Measurements from ENCODE around the gene ARRDC5.
"Not testable (repeated sequence)": the region's sequence is repeated elsewhere in the genome, so short reads cannot be mapped to it uniquely, and the experiment has no call there.

ARRDC5 gene

DNA sequence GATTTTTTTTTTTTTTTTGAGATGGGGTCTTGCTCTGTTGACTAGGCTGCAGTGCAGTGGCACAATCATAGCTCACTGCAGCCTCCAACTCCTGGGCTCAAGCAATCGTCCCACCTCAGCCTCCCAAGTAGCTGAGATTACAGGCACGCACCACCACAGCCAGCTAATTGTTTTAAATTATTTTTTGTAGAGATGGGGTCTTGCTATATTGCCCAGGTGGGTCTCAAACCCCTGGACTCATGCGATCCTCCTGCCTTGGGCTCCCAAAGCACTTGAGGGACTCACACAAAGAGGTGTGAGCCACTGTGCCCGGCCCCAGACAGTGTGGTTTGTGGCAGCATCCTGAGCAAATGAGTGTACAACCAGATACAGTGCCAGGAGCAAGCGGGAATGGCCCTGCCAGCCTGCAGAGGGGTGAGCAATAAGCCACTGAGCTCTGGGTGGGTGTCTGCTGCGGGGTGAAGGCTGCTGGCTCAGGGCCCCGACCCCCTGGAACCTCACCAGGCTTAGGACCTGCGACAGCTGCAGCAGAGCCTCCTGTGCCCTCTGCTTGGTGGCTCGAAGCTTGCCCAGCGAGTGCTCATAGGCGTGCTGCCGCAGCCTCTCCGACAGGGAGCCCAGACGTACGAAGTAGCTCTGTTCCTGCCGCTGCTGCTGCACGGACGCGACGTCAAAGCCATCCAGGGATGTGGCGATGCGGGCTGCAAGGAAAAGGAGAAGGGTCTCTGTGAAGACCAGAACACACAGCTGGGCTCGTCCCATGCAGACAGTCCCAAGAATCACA lies 55.3 kb downstream of the ARRDC5 start:
- no peak overlapping the region for H3K27ac ChIP-seq (ENCODE audit: low read length)
- no peaks in the 10 kb centered on the region for H3K9me3 ChIP-seq (ENCODE audit: control insufficient read depth in 2 of 2, low read length in 2 of 2)
- H3K9ac ChIP-seq (ENCODE audit: low read length in 2 of 2): no peak overlapping the region
- no peak overlapping the region for H3K4me3 ChIP-seq (ENCODE audit: low read length in 2 of 2)
- H3K27me3 ChIP-seq (ENCODE audit: control insufficient read depth in 1 of 2, insufficient read depth in 2 of 2, low read length in 2 of 2): no peaks in the 10 kb centered on the region
- peaks cover 3% of the 10 kb centered on the region for H3K4me1 ChIP-seq (ENCODE audit: control insufficient read depth, insufficient read depth, low read length)
- H3K36me3 ChIP-seq (ENCODE audit: control insufficient read depth in 2 of 2, insufficient read depth in 2 of 2, low read length in 2 of 2): peaks cover 6 to 10% of the 10 kb centered on the region in 2 donors

- H3K4me3 ChIP-seq (ENCODE audit: low read length in 2 of 2); H3K9me3 ChIP-seq (ENCODE audit: control insufficient read depth in 2 of 2, low read length in 2 of 2); H3K9ac ChIP-seq (ENCODE audit: low read length in 2 of 2); H3K4me1 ChIP-seq (ENCODE audit: control insufficient read depth, insufficient read depth, low read length); H3K27ac ChIP-seq (ENCODE audit: low read length); H3K27me3 ChIP-seq (ENCODE audit: control insufficient read depth in 1 of 2, insufficient read depth in 2 of 2, low read length in 2 of 2): not testable (repeated sequence)
- H3K36me3 ChIP-seq (ENCODE audit: control insufficient read depth in 2 of 2, insufficient read depth in 2 of 2, low read length in 2 of 2): peaks cover 10 to 13% of the 10 kb centered on the region in 2 donors
These were observed 56.7 kb downstream of the ARRDC5 start for GRCh38 chr19:4845975-4846374.

DNA sequence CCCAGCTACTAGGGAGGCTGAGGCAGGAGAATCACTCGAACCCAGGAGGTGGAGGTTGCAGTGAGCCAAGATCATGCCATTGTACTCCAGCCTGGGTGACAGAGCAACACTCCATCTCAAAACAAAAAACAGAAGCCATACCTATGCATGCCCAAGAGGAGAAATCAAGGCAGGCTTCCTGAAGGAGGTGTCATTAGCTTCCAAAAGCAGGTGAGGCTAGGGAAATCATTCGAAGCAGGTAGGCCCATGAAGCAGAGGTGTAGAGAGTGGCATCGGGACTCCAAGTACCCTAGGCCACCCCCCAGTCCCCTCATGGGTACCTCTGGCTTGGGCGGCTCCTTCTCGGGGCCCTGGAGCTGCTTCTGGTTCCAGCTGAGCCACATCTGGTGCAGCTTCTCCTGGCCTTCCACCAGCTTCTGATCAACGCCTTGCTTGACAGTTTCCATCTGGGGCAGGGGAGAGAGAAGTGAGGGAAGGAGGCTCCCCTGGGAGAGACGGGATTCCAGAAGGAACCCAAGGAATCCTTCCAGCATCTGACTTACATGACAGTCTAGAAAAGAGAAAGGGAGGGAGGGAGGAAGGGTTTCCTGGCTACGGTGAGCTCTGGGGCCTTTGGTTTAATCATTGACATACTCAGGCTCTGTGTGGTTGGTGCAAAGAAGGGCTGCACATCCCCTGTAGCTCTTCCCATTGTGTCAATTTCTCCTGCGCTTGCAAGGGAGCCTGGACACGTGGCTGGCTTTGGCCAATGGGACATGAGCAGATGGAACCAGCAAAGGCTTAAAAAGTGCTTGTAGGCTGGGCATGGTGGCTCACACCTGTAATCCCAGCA lies 58.1 kb downstream of the ARRDC5 start:
- Histone ChIP-seq H3K36me3 (ENCODE audit: control insufficient read depth in 2 of 2, insufficient read depth in 2 of 2, low read length in 2 of 2) (peaks cover 13% of the 10 kb centered on the region in 2 donors), H3K9me3 (ENCODE audit: control insufficient read depth in 2 of 2, low read length in 2 of 2) (no peaks in the 10 kb centered on the region), H3K27ac (ENCODE audit: low read length) (no peak overlapping the region), H3K27me3 (ENCODE audit: control insufficient read depth in 1 of 2, insufficient read depth in 2 of 2, low read length in 2 of 2) (no peaks in the 10 kb centered on the region), H3K4me3 (ENCODE audit: low read length in 2 of 2) (no peak overlapping the region), H3K4me1 (ENCODE audit: control insufficient read depth, insufficient read depth, low read length) (peaks cover 3% of the 10 kb centered on the region), H3K9ac (ENCODE audit: low read length in 2 of 2) (no peak overlapping the region)

GRCh38 chr19:4843647-4843965 lies 59.1 kb downstream of the ARRDC5 start:
- H3K9ac ChIP-seq (ENCODE audit: low read length in 2 of 2): no peak overlapping the region
- no peaks in the 10 kb centered on the region for H3K27me3 ChIP-seq (ENCODE audit: control insufficient read depth in 1 of 2, insufficient read depth in 2 of 2, low read length in 2 of 2)
- peaks cover 3% of the 10 kb centered on the region for H3K4me1 ChIP-seq (ENCODE audit: control insufficient read depth, insufficient read depth, low read length)
- no peaks in the 10 kb centered on the region for H3K9me3 ChIP-seq (ENCODE audit: control insufficient read depth in 2 of 2, low read length in 2 of 2)
- H3K27ac ChIP-seq (ENCODE audit: low read length): no peak overlapping the region
- H3K36me3 ChIP-seq (ENCODE audit: control insufficient read depth in 2 of 2, insufficient read depth in 2 of 2, low read length in 2 of 2): peaks cover 14 to 18% of the 10 kb centered on the region in 2 donors
- H3K4me3 ChIP-seq (ENCODE audit: low read length in 2 of 2): no peak overlapping the region

All from stomach smooth muscle (tissue), 2 donors.